HepG2 (cell line): ENCODE results near the gene F7. TPM values are rescaled to one million over a fixed set of nuclear protein-coding genes. Genes with fewer than 3 reads are reported as not detected.

Experiments used
- DMTF1 ChIP-seq: sonication (generic); formaldehyde crosslinking; IDR thresholded peaks from 2 replicates; pipeline ENCODE4 v1.4.0; 2020; ENCODE audit warnings: mild to moderate bottlenecking, missing genetic modification reagents
- FOXA1 ChIP-seq, 2 experiments: fragments of 450-650 bp in 1 of 2; sonication (generic) in 1 of 2; formaldehyde crosslinking in 1 of 2; IDR thresholded peaks; 2 replicates each; pipeline versions ENCODE4 v1.4.0 to v1.6.1; 2016 to 2020; ENCODE audit warnings: missing genetic modification reagents in 1 of 2
- NONO ChIP-seq, 2 experiments: fragments of 450-650 bp in 1 of 2; sonication (generic) in 1 of 2; formaldehyde crosslinking in 1 of 2; IDR thresholded peaks in 1 of 2; conservative IDR thresholded peaks in 1 of 2; 2 replicates each; pipeline versions ENCODE4 v1.6.1 to v1.8.0; 2017 to 2022; ENCODE audit warnings: mild to moderate bottlenecking in 1 of 2, missing genetic modification reagents in 1 of 2, moderate library complexity in 1 of 2
- POLR2G ChIP-seq: fragments of 200-400 bp; formaldehyde crosslinking; IDR thresholded peaks from 2 replicates; pipeline ENCODE4 v1.6.1; 2018; ENCODE audit warnings: mild to moderate bottlenecking, low read depth, low read length, moderate library complexity
- PPARG ChIP-seq: conservative IDR thresholded peaks from 2 replicates; pipeline ENCODE4 v1.6.1; 2016; ENCODE audit warnings: missing biosample characterization, missing genetic modification reagents
- RBM22 ChIP-seq: fragments of 200-400 bp; formaldehyde crosslinking; optimal IDR thresholded peaks from 2 replicates; pipeline ENCODE3; 2017; ENCODE audit warnings: mild to moderate bottlenecking, low read length, moderate library complexity
- SIN3A ChIP-seq: IDR thresholded peaks from 2 replicates; pipeline ENCODE4 v1.6.1; 2011; ENCODE audit warnings: low read depth, mild to moderate bottlenecking, control low read depth, low read length, borderline replicate concordance
- SP1 ChIP-seq, 2 experiments: fragments of 450-650 bp in 1 of 2; sonication (generic) in 1 of 2; formaldehyde crosslinking in 1 of 2; IDR thresholded peaks; 2 replicates each; pipeline versions ENCODE4 v1.4.0 to v1.6.1; 2016 to 2020; ENCODE audit warnings: missing genetic modification reagents in 1 of 2
- SP4 ChIP-seq: sonication (generic); formaldehyde crosslinking; IDR thresholded peaks from 2 replicates; pipeline ENCODE4 v1.8.1; 2023; ENCODE audit warnings: mild to moderate bottlenecking, missing genetic modification reagents
- ZBTB49 ChIP-seq: sonication (generic); formaldehyde crosslinking; IDR thresholded peaks from 2 replicates; pipeline ENCODE4 v1.4.0; 2020; ENCODE audit warnings: missing genetic modification reagents, borderline replicate concordance
- ZNF143 ChIP-seq: sonication (generic); formaldehyde crosslinking; IDR thresholded peaks from 2 replicates; pipeline ENCODE4 v1.4.0; 2020; ENCODE audit warnings: missing genetic modification reagents
- ZNF224 ChIP-seq: sonication (generic); formaldehyde crosslinking; IDR thresholded peaks from 2 replicates; pipeline ENCODE4 v1.5.0; 2020; ENCODE audit warnings: mild to moderate bottlenecking, missing genetic modification reagents
- ZNF251 ChIP-seq: sonication (generic); formaldehyde crosslinking; IDR thresholded peaks from 2 replicates; pipeline ENCODE4 v1.9.0; 2021; ENCODE audit warnings: mild to moderate bottlenecking, missing genetic modification reagents
- ZNF281 ChIP-seq: sonication (generic); formaldehyde crosslinking; IDR thresholded peaks from 2 replicates; pipeline ENCODE4 v1.4.0; 2020; ENCODE audit warnings: missing genetic modification reagents, borderline replicate concordance
- ZNF33A ChIP-seq: sonication (generic); formaldehyde crosslinking; IDR thresholded peaks from 2 replicates; pipeline ENCODE4 v1.5.1; 2020; ENCODE audit warnings: missing genetic modification reagents, mild to moderate bottlenecking, moderate library complexity, borderline replicate concordance
- ZNF605 ChIP-seq: sonication (generic); formaldehyde crosslinking; IDR thresholded peaks from 2 replicates; pipeline ENCODE4 v1.8.0; 2022; ENCODE audit warnings: mild to moderate bottlenecking, missing genetic modification reagents
- ZNF674 ChIP-seq: sonication (generic); formaldehyde crosslinking; IDR thresholded peaks from 2 replicates; pipeline ENCODE4 v1.5.0; 2020; ENCODE audit warnings: low read depth, mild to moderate bottlenecking, missing genetic modification reagents
- ZNF678 ChIP-seq: sonication (generic); formaldehyde crosslinking; IDR thresholded peaks from 2 replicates; pipeline ENCODE4 v1.4.0; 2020; ENCODE audit warnings: mild to moderate bottlenecking, missing genetic modification reagents
- ZNF740 ChIP-seq: sonication (generic); formaldehyde crosslinking; IDR thresholded peaks from 2 replicates; pipeline ENCODE4 v1.4.0; 2020; ENCODE audit warnings: missing genetic modification reagents
- ZNF883 ChIP-seq: sonication (generic); formaldehyde crosslinking; IDR thresholded peaks from 2 replicates; pipeline ENCODE4 v1.5.1; 2020; ENCODE audit warnings: mild to moderate bottlenecking, missing genetic modification reagents; ENCODE audit errors: not compliant biosample characterization
- polyA plus RNA-seq, 8 experiments: library from polyadenylated mRNA; depleted of rRNA in 3 of 8; stranded (reverse) in 7 of 8; unstranded in 1 of 8; fragments of >200 nt; fragmentation: Illumina TruSeq in 4 of 8; extraction: Trizol in 4 of 8; gene quantifications; 2 replicates each; pipeline versions ENCODE4 v1.2.1 to v1.2.3, GENCODE V29; 2011 to 2016; ENCODE audit warnings: low read depth in 4 of 8, missing spikeins in 1 of 8, mixed read lengths in 1 of 8; ENCODE audit not compliant: insufficient read depth in 1 of 8
- total RNA-seq, 5 experiments: library from RNA; depleted of rRNA; stranded (reverse); fragments of >200 nt; fragmentation: Illumina TruSeq; extraction: Trizol; gene quantifications; 2 replicates each; pipeline ENCODE4 v1.2.3, GENCODE V29; 2016; ENCODE audit warnings: low read depth in 1 of 5

The F7 gene
- total and polyA plus RNA-seq, 2 of the 13 experiments (the other 11 are each of a cell fraction or from before 2014, with no cell fraction given) = 12.6 to 26.5 TPM

GRCh38 chr13:113153810-113154748, 48.5 kb downstream of the F7 start (continued):
- TF ChIP-seq NONO (IDR thresholded peaks at IDR 0.05) = no peak
- TF ChIP-seq NONO (CRISPR knock-in tag; conservative IDR thresholded peaks at IDR 0.05) = 0 out of 2 replicates have a peak, but pooled peaks have one; percentile 22
- no peak for TF ChIP-seq ZNF883 (CRISPR knock-in tag)
- no peak for TF ChIP-seq SP4 (CRISPR knock-in tag)
- no peak for TF ChIP-seq ZNF224 (CRISPR knock-in tag)
- peak; percentile 58; the same call in 1 of the 2 replicates for TF ChIP-seq SIN3A
- TF ChIP-seq ZBTB49 = no peak
- TF ChIP-seq RBM22 = no peak
- no peak for TF ChIP-seq ZNF674
- TF ChIP-seq ZNF143 = 0 out of 2 replicates have a peak, but pooled peaks have one; percentile 12
- TF ChIP-seq ZNF33A = 0 out of 2 replicates have a peak, but pooled peaks have one; percentile 61
- no peak for TF ChIP-seq ZNF740
- no peak for TF ChIP-seq ZNF678
- peak; percentile 76; the same call in 1 of the 2 replicates for TF ChIP-seq ZNF281 (CRISPR knock-in tag)
- TF ChIP-seq SP1 (IDR thresholded peaks at IDR 0.05) = no peak
- TF ChIP-seq SP1 (CRISPR knock-in tag; IDR thresholded peaks at IDR 0.05) = peak; percentile 86
- TF ChIP-seq DMTF1 (CRISPR knock-in tag) = no peak
- TF ChIP-seq POLR2G = peak; percentile 90
- TF ChIP-seq PPARG (CRISPR knock-in tag) = peak; percentile 33; the same call in 1 of the 2 replicates
- no peak for TF ChIP-seq FOXA1 (IDR thresholded peaks at IDR 0.05)
- TF ChIP-seq FOXA1 (CRISPR knock-in tag; IDR thresholded peaks at IDR 0.05) = no peak
- TF ChIP-seq ZNF605 (CRISPR knock-in tag) = no peak
- TF ChIP-seq ZNF251 (CRISPR knock-in tag) = no peak
